HCT116 (cell line): Measurements from ENCODE around the gene FNDC3B. TPM values are rescaled to one million over a fixed set of nuclear protein-coding genes. Genes with fewer than 3 reads are reported as not detected.
A peak's percentile ranks its signal among the peaks of the same experiment; 100 is the strongest.

ENCODE experiments used
- ATAC-seq: fragments of 200-7000 bp; cut with Tn5 transposase; 2 replicates; pipeline ENCODE4 v1.9.1; 2020; ENCODE audit warnings: mild to moderate bottlenecking, moderate library complexity
- BruUV-seq: library from RNA; stranded (reverse); fragments of 400-500 nt; replicated peaks from 2 replicates; lab custom pipeline; 2021; lab: Mats Ljungman, UMichigan
- CTCF ChIA-PET: fragments of 300-600 bp; sonication (Branson Sonifier 250); formaldehyde crosslinking; loops from one replicate; lab custom pipeline; 2021; ENCODE audit warnings: antibody characterized with exemption; lab: Charles Lee
- POLR2A ChIA-PET: fragments of 300-600, 350-600 bp; sonication (Branson Sonifier 250); formaldehyde crosslinking; loops from one replicate; lab custom pipeline; 2021; ENCODE audit warnings: antibody characterized with exemption; lab: Charles Lee
- RAD21 ChIA-PET, 2 experiments: fragments of 300-600 bp; sonication (Branson Sonifier 250); formaldehyde crosslinking; loops; one replicate each; lab custom pipeline; 2023; ENCODE audit warnings: low total read pairs in 2 of 2; ENCODE audit not compliant: uncharacterized antibody in 2 of 2, unreplicated experiment in 2 of 2, low non-redundant PET in 1 of 2; lab: Charles Lee
- DNase-seq: peaks from one replicate; pipeline ENCODE4 v3.0.0-alpha.2; 2010; ENCODE audit warnings: low read depth, low spot score
- H2AFZ ChIP-seq: fragments of 200-600 bp; shearing (Covaris generic), sonication (generic); 2 replicates; pipeline ENCODE4 v1.6.1; 2017; ENCODE audit warnings: low read depth, mixed run types, mixed read lengths, antibody characterized with exemption, low read length; ENCODE audit not compliant: poor library complexity, severe bottlenecking
- H3K27ac ChIP-seq: 2 replicates; pipeline ENCODE4 v1.5.1; 2012; ENCODE audit warnings: low read depth, low read length
- H3K27me3 ChIP-seq: fragments of 200-600 bp; sonication (generic); 2 replicates; pipeline ENCODE4 v1.6.1; 2016; ENCODE audit warnings: mixed run types, low read length, mixed read lengths; ENCODE audit not compliant: insufficient read depth
- H3K36me3 ChIP-seq, 2 experiments: fragments of 200-500 bp in 1 of 2; fragments of 200-600 bp in 1 of 2; sonication (Bioruptor generic) in 1 of 2; sonication (generic) in 1 of 2; 2 replicates each; pipeline versions ENCODE4 v1.5.1 to v1.6.1; 2014 to 2016; ENCODE audit warnings: low read length in 2 of 2, inconsistent platforms in 1 of 2, mixed read lengths in 1 of 2, mixed run types in 1 of 2; ENCODE audit not compliant: insufficient read depth in 2 of 2, control insufficient read depth in 1 of 2
- H3K4me1 ChIP-seq, 2 experiments: fragments of 200-600 bp in 1 of 2; sonication (generic) in 1 of 2; 2 replicates each; pipeline versions ENCODE4 v1.5.1 to v1.6.1; 2012 to 2017; ENCODE audit warnings: low read length in 2 of 2, inconsistent platforms in 1 of 2, mild to moderate bottlenecking in 1 of 2, mixed read lengths in 1 of 2, mixed run types in 1 of 2, moderate library complexity in 1 of 2; ENCODE audit not compliant: insufficient read depth in 2 of 2, control insufficient read depth in 1 of 2
- H3K4me2 ChIP-seq: fragments of 200-600 bp; sonication (generic); 2 replicates; pipeline ENCODE4 v1.6.1; 2017; ENCODE audit warnings: mixed run types, low read length, mixed read lengths
- H3K4me3 ChIP-seq, 2 experiments: fragments of 200-600 bp in 1 of 2; sonication (generic) in 1 of 2; replicated peaks in 1 of 2; 2 replicates each; pipeline ENCODE4 v1.5.1; 2011 to 2016; ENCODE audit warnings: low read length in 2 of 2, control low read depth in 1 of 2, low read depth in 1 of 2, mild to moderate bottlenecking in 1 of 2, mixed read lengths in 1 of 2, mixed run types in 1 of 2
- H3K79me2 ChIP-seq: fragments of 200-600 bp; sonication (generic); 2 replicates; pipeline ENCODE4 v1.6.1; 2017; ENCODE audit warnings: mild to moderate bottlenecking, mixed run types, low read length, moderate library complexity, mixed read lengths; ENCODE audit not compliant: insufficient read depth
- H3K9ac ChIP-seq: fragments of 200-600 bp; sonication (generic); 2 replicates; pipeline ENCODE4 v1.6.1; 2016; ENCODE audit warnings: low read length, mixed read lengths
- H3K9me2 ChIP-seq: fragments of 200-600 bp; sonication (generic), shearing (Covaris generic); 2 replicates; pipeline ENCODE4 v1.6.1; 2017; ENCODE audit warnings: mixed run types, mild to moderate bottlenecking, moderate library complexity; ENCODE audit not compliant: insufficient read depth
- H3K9me3 ChIP-seq, 2 experiments: fragments of 200-500 bp in 1 of 2; fragments of 200-600 bp in 1 of 2; sonication (Bioruptor generic) in 1 of 2; sonication (generic) in 1 of 2; 2 replicates each; pipeline ENCODE4 v1.6.1; 2014 to 2017; ENCODE audit warnings: low read length in 2 of 2, mixed read lengths in 2 of 2, inconsistent platforms in 1 of 2, low read depth in 1 of 2, mild to moderate bottlenecking in 1 of 2, mixed run types in 1 of 2, moderate library complexity in 1 of 2; ENCODE audit not compliant: control insufficient read depth in 1 of 2, insufficient read depth in 1 of 2
- H4K20me1 ChIP-seq: fragments of 200-600 bp; sonication (generic), shearing (Covaris generic); 2 replicates; pipeline ENCODE4 v1.6.1; 2017; ENCODE audit warnings: mixed run types, mild to moderate bottlenecking, moderate library complexity; ENCODE audit not compliant: insufficient read depth
- CBX3 ChIP-seq: IDR thresholded peaks from 2 replicates; pipeline ENCODE4 v1.6.1; 2012; ENCODE audit warnings: low read depth
- EGR1 ChIP-seq: IDR thresholded peaks from 2 replicates; pipeline ENCODE4 v1.6.1; 2012; ENCODE audit warnings: low read depth
- FOSL1 ChIP-seq: IDR thresholded peaks from 2 replicates; pipeline ENCODE4 v1.6.1; 2012; ENCODE audit warnings: low read depth
- POLR2AphosphoS5 ChIP-seq: IDR thresholded peaks from 2 replicates; pipeline ENCODE4 v1.6.1; 2011; ENCODE audit warnings: mild to moderate bottlenecking, low read depth, low read length, moderate library complexity
- RAD21 ChIP-seq: IDR thresholded peaks from 2 replicates; pipeline ENCODE4 v1.6.1; 2012; ENCODE audit warnings: low read depth, mild to moderate bottlenecking
- SP1 ChIP-seq: IDR thresholded peaks from 2 replicates; pipeline ENCODE4 v1.6.1; 2012; ENCODE audit warnings: low read depth
- SRF ChIP-seq: IDR thresholded peaks from 2 replicates; pipeline ENCODE4 v1.6.1; 2012; ENCODE audit warnings: low read depth
- TCF7L2 ChIP-seq: IDR thresholded peaks from 2 replicates; pipeline ENCODE4 v1.7.0; 2011; ENCODE audit warnings: borderline replicate concordance, inconsistent platforms; ENCODE audit not compliant: insufficient read depth, insufficient read length; ENCODE audit errors: extremely low read depth
- YY1 ChIP-seq: IDR thresholded peaks from 2 replicates; pipeline ENCODE4 v1.6.1; 2011; ENCODE audit warnings: low read length, low read depth, moderate library complexity, mild to moderate bottlenecking; ENCODE audit not compliant: insufficient replicate concordance; ENCODE audit errors: extremely low read depth
- ZFX ChIP-seq: fragments of 450-650 bp; IDR thresholded peaks from 2 replicates; pipeline ENCODE4 v1.6.1; 2017
- intact Hi-C: fragments of 100-400 bp; cut with micrococcal nuclease; formaldehyde crosslinking; loops from 2 replicates; pipeline ENCODE4 v1.10.0; 2022
- total RNA-seq: library from RNA; stranded (reverse); gene quantifications from one replicate; pipeline ENCODE4 v1.2.1, GENCODE V29; 2021; ENCODE audit not compliant: unreplicated experiment
- TF ChIP-seq, protein P1 (sequence below): IDR thresholded peaks from 2 replicates; pipeline ENCODE4 v1.6.1; 2012
- TF ChIP-seq, protein P2 (sequence below), 3 experiments: fragments of 200-600 bp in 1 of 3; sonication (generic) in 1 of 3; IDR thresholded peaks in 2 of 3; conservative IDR thresholded peaks in 1 of 3; 2 replicates each; pipeline ENCODE4 v1.5.1; 2012 to 2017; ENCODE audit warnings: low read depth in 2 of 3, low read length in 2 of 3, antibody characterized with exemption in 1 of 3, borderline replicate concordance in 1 of 3, control low read depth in 1 of 3, mild to moderate bottlenecking in 1 of 3, mixed read lengths in 1 of 3, mixed run types in 1 of 3, moderate library complexity in 1 of 3; ENCODE audit not compliant: insufficient read depth in 1 of 3

Gene FNDC3B
- total RNA-seq, 1 experiment from 2014 or later = 45.7 TPM

DNA sequence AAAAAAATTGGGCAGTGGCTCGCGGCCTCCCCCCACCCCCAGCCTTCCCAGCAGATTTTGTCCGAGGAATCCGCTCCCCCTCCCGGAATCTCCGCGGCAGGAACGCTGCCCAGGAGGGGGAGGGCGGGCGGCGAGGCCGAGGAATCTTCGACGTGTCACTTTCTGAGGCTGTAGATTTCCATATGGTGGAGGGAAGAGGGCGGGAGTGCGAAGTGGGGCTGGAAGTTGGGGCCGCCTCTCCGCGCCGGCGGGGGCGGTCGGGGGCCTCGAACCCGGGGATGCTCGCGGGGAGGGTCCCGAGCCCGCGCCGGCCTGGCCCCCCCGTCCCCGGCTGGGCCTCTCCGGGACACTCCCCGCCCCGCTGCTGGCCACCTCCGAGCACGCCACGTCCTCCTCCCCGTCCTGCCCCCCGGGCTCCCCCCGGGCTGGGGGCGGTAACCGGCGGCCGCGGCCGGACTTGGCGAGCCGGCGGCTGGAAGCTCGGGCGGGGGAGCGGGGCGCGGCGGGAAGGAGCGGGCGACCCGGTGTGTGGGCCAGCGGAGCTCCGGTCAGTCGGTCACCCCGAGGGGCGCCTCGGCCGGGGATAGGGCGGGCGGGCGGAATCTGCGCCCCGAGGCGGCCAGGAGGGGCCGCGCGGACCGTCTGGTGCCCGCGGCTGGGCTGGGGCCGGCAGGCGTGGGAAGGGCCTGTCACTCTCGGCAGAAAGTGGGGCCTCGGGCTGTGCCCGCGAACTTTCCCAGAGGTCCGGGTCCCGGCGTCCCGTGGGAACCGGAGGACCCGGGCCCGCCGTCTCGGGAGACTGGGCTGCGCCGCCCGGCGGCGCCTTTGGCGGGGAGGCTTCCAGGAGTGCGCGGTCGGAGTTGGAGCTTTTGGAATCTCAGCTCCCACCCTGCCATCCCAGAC is 951 bp downstream of the FNDC3B start:
- BruUV-seq = no TSS peak
- peaks cover 56% of the 10 kb centered on the region for H3K79me2 ChIP-seq
- intact Hi-C loops = no loop called here
- ChIA-PET CTCF (no interaction called here), RAD21 (interaction anchor here in 1 of 2 experiments (0.7 kb wide), 1 partner anchor 436 kb away, joined by 4 read pairs; no protein-coding TSS in a partner anchor), POLR2A (no interaction called here)
- peak; percentile 74 for ATAC-seq
- DNase-seq = peak; percentile 39
- no peak overlapping the region for H2AFZ ChIP-seq
- no peaks in the 10 kb centered on the region for H3K9me2 ChIP-seq
- H3K27me3 ChIP-seq = no peaks in the 10 kb centered on the region
- TF ChIP-seq RAD21 = peak; percentile 20; the same call in 1 of the 2 replicates
- TF ChIP-seq, protein P1, sequence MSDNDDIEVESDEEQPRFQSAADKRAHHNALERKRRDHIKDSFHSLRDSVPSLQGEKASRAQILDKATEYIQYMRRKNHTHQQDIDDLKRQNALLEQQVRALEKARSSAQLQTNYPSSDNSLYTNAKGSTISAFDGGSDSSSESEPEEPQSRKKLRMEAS = peak; percentile 63; the same call in 1 of the 2 replicates
- TF ChIP-seq, protein P2, sequence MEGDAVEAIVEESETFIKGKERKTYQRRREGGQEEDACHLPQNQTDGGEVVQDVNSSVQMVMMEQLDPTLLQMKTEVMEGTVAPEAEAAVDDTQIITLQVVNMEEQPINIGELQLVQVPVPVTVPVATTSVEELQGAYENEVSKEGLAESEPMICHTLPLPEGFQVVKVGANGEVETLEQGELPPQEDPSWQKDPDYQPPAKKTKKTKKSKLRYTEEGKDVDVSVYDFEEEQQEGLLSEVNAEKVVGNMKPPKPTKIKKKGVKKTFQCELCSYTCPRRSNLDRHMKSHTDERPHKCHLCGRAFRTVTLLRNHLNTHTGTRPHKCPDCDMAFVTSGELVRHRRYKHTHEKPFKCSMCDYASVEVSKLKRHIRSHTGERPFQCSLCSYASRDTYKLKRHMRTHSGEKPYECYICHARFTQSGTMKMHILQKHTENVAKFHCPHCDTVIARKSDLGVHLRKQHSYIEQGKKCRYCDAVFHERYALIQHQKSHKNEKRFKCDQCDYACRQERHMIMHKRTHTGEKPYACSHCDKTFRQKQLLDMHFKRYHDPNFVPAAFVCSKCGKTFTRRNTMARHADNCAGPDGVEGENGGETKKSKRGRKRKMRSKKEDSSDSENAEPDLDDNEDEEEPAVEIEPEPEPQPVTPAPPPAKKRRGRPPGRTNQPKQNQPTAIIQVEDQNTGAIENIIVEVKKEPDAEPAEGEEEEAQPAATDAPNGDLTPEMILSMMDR (IDR thresholded peaks at IDR 0.05 in 2 of 3, conservative IDR thresholded peaks at IDR 0.05 in 1 of 3; ENCODE audit: borderline replicate concordance in 1 of 3, insufficient read depth in 1 of 3, low read depth in 2 of 3, low read length in 2 of 3) = peak in 1 of 3 experiments; percentile 23; a peak in 2 of 6 replicates
- no peak for TF ChIP-seq TCF7L2
- TF ChIP-seq ZFX = peak; percentile 44; the same call in 1 of the 2 replicates
- TF ChIP-seq SRF = no peak
- peak; percentile 35; the same call in 1 of the 2 replicates for TF ChIP-seq EGR1
- peak; percentile 5 for TF ChIP-seq YY1
- 0 out of 2 replicates have a peak, but pooled peaks have one; percentile 15 for TF ChIP-seq CBX3
- peak; percentile 69 for TF ChIP-seq POLR2AphosphoS5
- TF ChIP-seq FOSL1 = no peak
- peak; percentile 56 for TF ChIP-seq SP1
- no peaks in the 10 kb centered on the region; the same call in 1 of the 2 replicates for H4K20me1 ChIP-seq
- peak overlapping the region; percentile 97 for H3K9ac ChIP-seq
- H3K36me3 ChIP-seq = no peaks in the 10 kb centered on the region
- H3K4me1 ChIP-seq = peaks cover 8 to 24% of the 10 kb centered on the region in 2 experiments
- H3K27ac ChIP-seq = peak overlapping the region; percentile 90
- peak overlapping the region; percentile 74 to 94 for H3K4me3 ChIP-seq
- no peaks in the 10 kb centered on the region for H3K9me3 ChIP-seq
- H3K4me2 ChIP-seq = peak overlapping the region; percentile 80
